AML-193 (cell line): Measurements from ENCODE around the gene SPATA22.
"Not testable (repeated sequence)": the region's sequence is repeated elsewhere in the genome, so short reads cannot be mapped to it uniquely, and the experiment has no call there.

Experiments used
- DNase-seq, 2 experiments: peaks; one replicate each; lab custom pipeline; 2025; lab: John Stamatoyannopoulos, UW

Gene SPATA22, protein sequence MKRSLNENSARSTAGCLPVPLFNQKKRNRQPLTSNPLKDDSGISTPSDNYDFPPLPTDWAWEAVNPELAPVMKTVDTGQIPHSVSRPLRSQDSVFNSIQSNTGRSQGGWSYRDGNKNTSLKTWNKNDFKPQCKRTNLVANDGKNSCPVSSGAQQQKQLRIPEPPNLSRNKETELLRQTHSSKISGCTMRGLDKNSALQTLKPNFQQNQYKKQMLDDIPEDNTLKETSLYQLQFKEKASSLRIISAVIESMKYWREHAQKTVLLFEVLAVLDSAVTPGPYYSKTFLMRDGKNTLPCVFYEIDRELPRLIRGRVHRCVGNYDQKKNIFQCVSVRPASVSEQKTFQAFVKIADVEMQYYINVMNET

DNA sequence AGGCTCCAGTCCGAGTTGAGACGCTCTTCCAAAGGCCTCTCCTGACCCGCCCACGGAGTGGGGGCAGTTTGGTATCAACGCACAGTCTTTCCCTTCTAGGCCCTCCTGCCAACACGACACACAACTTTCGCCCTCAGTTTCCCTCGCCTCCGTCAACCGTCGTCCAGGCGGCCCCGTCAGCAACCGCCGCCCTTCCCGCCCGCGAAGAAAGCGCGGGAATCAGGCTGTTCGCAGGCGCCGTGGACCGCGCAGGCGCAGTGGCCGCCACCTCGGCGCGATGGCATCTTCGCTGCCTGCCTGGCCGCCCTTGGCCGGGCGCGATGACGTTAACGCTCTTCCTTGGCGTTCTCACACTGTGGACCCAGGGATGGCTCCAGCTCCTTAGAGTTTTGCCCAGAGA is at the start of gene SPATA22:
SPATA22 (minus strand) TSS at position 221 of the 400 bp plus-strand sequence. CDS start 2,494 bp downstream, outside the sequence.
- DNase-seq = no peak

DNA sequence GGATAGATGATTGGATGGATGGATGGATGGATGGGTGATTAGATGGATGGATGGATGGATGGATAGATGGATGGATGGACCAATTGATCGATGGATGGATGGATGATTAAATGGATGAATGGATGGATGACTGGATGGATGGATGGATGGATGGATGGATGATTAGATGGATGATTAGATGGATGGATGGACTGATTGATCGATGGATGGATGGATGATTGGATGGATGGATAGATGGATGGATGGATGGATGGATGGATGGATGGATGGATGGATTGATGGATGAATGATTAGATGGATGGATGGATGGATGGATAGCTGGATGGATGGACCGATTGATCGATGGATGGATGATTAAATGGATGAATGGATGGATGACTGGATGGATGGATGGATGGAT is 47.9 kb upstream of the SPATA22 start:
- DNase-seq = not testable (repeated sequence)

DNA sequence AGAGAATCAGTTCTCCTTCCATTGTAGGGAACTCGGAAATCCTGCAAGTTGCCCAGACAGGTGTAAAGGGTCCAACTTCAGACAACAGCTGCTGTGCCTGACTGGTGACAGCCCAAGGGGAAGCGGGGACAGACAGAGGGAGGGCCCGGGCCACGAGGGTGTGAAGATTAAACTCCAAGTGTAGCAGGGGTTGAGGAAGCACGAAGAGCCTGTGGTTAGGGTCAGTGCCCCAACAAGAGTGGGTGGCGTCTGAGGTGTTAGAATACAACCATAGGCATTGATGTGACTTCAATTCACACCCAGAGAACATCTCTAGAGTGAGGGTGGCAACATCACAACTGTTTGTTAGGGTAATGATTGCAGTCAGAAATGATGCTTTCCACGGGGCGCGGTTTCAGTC is 43.3 kb upstream of the SPATA22 start:
- no peak for DNase-seq

DNA sequence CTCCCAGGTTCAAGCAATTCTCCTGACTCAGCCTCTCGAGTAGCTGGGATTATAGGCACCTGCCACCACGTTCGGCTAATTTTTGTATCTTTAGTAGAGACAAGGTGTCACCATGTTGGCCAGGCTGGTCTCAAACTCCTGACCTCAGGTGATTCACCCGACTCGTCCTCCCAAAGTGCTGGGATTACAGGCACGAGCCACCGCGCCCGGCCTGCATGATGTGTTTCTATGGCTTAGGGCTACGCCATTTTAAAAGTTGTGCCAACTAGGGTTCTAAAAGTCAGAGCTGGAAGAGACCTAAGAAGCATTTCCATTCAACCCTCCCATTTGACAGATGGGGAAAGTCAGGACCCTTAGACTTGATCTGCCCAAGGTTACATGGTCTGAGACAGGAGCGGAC is 42.5 kb upstream of the SPATA22 start:
- not testable (repeated sequence) for DNase-seq

DNA sequence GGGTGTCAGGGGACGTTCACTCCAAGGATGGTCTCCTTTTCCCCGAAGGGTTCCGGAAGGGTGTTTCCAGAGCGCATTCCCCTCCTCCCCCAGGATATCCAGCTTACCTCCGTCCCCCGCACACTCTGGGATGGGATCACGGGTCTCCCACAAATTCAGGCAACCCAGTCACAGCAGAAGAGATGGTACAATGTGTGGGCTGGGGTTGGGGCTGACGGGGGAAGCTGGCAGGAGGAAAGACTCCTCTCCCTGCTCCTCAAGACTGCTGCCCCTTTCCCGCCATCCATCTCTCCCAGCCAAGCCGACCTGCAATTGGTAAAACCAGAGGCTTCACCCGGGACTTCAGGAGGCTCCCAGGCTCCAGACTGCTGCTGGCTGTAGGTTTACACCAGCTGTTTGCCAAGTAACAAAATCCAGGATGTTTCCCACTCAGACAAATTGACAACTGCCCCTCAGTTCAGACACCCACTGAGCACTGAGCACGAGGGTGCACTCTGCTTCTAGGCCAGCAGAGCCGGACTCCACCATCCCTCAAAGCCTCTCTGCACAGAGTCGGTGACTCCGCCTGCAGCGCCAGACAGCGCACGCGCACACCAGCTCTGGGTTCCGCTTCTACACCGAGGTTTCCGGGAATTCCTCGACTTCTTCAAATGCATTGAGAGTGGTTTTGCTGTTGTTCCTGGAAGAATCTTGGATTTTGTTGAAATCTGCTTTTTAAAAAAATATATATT is 41.9 kb upstream of the SPATA22 start:
- DNase-seq = no peak

DNA sequence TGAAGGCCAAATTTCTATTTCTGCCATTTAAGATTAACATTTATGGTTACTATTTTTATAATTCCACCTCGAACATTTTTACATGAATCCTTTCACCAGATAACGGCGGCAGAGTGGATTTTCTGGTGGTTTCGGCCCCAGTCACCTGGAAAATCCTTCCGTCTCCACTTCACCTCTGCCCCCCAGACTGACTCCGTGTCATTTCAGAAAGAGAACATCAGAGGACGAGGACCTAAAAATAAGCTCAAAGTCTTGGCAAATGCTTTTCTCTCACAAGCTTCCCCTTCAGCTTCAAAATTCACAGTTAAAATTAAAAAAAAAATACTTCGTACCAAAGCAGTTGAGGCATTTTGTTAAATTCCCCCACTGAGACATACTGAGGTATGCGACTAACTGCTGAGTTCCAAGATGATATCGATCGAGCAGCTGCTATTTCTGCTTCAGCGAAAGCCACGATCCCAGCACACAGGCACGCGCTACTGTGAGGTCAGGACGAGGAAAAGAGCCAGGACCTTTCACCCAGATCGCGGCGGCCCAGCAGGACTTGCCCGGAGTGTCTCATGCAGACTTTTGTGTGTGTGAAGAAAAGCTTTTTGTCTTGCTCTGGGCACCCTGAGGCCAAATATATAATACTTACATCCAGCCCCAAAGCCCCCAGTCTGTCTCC is 41.0 kb upstream of the SPATA22 start:
- DNase-seq = no peak

DNA sequence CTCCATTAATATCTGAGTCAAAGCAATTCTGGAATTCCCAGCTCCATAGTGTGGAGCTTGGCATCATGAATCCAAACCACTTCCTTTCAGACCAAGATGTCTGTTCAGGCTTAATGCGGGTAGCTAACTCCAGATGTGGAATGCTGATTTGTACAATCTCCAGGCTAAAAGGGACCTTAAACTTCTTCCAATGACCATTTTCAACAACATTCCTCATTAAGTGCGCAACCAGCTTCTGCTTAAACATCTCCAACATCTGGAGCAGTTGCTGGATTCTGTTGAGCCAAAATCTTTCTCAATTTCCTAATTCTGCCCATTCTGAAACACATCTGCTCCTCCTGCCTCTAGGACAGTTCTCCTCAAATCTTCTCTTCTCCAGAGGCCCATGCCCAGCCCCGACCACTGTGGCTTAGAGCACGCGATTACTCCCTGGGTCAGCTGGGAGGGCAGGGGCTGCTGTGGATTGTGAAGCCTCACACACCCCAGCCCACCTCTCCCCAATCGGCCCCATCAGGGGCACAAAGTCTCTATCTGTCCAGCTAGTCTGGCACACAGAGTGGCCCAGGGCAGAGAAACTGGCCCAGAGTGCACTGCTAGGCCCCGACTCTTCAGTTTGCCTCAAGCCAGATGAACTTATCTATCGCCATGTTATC is 40.4 kb upstream of the SPATA22 start:
- no peak for DNase-seq

DNA sequence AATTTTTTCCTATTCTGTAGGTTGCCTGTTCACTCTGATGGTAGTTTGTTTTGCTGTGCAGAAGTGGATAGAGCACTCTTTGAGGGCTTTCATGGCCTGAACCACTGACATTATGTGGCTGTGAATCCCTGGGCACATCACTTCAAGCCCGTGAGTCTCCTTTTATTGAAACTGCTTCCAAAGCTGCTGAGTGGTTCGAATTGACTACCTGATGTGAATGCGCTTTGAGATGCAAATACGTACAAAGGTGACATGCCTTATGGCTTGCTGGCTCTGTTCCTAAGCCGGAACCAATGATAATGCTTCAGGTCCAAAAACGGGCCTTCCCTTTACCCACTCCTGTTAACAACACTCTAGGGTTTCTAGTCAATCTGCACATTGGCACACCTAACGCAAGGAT is 38.5 kb upstream of the SPATA22 start:
- no peak for DNase-seq

DNA sequence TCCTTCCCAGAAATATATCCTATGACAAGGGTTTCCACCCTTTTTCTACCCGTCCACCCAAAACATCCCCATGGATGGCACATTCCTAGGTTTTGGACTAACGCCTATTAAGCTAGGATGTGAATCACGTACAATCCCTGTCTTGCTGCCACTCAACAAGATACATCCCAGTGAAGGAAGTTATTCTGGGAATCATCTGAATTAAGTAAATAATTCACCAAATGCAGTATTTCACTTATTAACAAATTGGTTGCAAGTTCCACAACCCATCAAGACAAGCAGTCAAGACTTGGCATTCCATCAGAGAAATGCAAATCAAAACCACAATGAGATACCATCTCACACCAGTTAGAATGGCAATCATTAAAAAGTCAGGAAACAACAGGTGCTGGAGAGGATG is 36.2 kb upstream of the SPATA22 start:
- DNase-seq = no peak

DNA sequence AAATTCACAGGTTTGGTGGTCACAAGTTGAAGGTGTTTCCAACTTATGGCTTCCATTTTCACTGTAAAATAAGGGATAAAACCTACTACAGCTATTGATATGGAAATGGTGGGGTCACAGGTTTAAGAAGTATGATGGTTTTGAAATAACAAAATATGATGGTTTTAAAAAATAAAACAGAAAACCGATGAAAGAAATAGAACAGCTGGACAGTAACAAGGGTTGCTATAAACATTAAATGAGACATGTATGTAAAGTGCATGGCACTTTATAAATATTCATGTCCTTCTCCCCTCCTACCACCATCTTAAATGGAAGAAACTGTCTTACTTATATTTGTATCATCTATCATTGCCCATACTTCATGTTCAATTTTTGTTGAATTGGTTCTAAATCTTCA is 35.5 kb upstream of the SPATA22 start:
- DNase-seq = no peak

DNA sequence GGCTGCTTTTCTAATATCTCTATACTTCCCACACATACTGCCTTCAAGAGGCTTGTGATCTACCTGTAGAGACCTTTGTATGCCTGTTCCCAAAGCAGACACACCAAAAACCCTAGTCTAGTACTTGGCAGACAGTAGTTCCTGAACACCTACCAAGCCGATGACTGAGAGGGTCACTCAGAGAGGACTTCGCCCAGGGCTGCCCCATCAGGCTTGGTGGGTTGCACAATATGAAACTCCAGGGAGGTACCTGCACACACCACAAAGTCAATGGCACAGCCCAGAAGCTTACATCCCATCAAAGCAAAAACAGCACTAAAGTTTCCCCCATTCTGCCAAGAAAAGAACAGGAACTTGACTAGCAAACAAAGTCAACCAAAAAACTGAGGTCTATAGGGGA is 34.4 kb upstream of the SPATA22 start:
- no peak for DNase-seq

DNA sequence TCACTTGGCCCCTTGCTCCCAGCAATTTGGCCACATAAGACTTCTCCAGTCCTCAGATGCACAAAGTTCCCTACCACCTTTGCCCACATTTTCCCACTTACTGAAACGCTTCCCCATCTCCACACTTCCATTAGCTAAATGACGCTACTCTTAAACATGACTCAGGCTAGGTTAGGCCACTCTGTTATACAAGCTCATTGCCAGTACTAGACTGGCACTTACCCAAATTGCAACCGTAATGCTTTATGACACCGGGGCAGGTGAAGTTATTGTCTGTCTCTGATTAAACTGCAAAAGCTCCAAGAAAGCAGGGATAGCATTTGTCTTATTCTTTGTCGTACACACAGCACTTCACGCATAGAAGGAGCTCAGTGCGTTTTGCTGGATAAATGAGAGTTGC is 33.4 kb upstream of the SPATA22 start:
- no peak for DNase-seq

DNA sequence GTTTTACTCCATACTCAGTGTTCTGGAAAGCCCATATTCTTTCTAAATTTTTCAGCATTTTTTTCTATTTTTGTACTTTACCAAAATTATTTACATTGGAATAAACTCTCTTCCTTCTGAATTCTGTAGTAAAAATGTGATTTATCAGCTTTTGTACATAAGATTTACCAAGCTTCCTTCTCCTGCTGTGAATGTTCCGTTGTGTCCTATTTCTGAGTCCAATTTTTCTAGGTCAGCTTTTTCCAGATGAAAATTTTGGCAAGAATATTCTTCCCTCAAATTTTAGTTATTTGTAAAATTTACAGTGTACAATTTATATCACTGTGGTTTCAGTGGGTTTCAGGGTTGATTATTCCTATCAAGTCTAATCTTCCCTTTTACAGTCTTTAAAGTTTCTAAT is 31.7 kb upstream of the SPATA22 start:
- DNase-seq = no peak

DNA sequence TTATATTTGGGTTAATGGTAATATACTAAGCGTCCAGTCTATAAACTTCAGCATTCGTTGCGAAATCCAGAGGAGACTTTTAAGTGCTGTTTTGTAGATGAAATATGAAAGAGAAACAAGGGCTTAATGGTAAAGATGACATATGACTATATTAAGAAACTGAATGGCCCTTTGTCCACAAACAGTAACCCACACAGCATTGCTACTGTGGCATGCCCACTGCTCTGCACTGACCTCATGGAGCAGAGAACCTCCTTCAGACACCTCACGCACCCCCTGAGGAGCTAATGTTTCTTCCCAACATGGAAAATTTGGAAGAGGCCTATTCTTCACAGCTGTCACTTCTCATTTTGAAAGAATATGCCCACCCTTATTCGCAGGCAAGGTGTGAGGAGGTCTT is 30.8 kb upstream of the SPATA22 start:
- DNase-seq = no peak

DNA sequence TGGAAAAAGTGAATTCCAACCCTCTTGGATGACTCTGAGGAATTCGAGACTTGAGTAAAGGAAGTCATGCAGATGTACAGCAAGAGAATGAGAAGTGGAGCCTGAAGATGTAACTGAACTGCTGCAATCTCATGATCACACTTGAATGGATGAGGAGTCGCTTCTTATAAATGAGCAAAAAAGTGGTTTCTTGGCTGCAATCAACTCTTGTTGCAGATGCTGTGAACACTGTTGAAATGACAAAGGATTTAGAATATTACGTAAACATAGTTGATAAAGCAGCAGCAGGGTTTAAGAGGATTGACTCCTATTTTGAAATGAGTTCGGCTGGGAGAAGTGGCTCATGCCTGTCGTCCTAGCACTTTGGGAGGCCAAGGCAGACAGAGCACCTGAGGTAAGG is 29.7 kb upstream of the SPATA22 start:
- no peak for DNase-seq

DNA sequence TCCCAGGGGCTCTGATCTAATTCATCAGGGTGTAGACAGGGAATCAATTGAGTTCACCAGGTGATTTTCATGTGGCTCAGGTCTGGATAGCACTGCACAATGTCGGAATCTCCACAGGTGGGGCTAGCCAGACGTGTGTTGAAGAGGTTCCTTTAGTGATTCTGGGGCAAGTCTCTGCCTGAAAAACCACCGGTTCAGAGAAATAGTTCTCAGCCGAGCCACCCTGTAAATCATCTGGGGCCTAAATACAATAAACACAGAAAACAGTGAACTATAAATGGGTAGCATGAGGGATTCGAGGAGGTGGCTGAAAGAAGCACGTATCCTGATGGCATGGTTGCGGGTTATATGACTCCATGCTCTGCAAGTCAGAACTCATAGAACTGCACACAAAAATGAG is 25.5 kb upstream of the SPATA22 start:
- no peak for DNase-seq

DNA sequence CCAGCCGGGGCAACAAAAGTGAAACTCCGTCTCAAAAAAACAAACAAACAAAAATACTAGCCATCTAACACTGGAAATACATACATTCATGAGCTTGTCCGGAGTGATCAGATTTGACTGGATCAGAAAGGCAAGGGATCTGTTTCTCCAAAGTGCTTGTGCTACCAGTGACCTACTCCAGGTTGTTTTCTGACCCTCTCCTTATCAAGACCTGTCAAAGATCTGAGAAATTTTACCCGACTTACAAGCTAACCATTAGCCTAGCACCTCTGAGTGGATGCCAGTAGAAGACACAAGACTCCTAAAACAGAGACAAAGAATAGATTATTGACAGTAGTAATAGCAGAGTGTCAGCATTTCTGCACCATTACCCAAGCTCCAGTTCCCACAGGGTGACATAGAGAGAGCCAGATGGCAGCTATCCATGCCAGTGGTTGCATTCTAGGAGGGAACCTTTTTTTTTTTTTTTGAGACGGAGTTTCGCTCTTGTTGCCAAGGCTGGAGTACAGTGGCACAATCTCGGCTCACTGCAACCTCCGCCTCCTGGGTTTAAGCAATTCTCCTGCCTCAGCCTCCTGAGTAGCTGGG is 14.0 kb upstream of the SPATA22 start:
- no peak for DNase-seq

DNA sequence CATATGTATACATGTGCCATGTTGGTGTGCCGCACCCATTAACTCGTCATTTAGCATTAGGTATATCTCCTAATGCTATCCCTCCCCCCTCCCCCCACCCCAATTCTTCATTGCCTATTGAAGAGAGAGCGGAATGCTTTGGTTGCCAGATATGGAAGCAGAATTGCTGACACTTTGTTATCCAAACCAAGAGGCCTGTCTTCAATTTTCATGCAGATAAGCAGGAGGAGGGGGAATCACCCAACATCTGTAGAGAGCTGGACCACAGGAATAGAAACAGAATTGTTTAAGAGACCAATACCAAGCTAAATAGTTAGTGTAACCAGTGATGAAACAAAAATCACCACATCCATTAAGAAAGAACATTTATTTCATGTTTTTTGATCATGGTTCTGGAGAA is 11.2 kb upstream of the SPATA22 start:
- DNase-seq = no peak

DNA sequence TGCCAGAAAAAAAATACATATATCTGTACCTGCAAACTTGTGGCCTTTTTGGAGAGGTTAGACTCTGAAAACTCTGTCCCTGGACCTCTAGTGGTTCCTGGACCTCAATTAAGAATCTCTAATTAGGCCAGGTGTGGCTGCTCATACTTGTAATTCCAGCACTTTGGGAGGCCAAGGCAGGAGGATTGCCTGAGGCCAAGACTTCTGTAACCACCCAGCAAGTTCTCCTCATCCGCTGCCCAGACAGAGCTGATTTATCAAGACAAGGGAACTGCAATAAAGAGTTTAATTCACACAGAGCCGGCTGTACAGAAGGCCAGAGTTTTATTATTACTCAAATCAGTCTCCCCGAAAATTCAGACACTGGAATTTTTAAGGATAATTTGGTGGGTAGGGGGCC is 8.4 kb upstream of the SPATA22 start:
- DNase-seq = no peak

DNA sequence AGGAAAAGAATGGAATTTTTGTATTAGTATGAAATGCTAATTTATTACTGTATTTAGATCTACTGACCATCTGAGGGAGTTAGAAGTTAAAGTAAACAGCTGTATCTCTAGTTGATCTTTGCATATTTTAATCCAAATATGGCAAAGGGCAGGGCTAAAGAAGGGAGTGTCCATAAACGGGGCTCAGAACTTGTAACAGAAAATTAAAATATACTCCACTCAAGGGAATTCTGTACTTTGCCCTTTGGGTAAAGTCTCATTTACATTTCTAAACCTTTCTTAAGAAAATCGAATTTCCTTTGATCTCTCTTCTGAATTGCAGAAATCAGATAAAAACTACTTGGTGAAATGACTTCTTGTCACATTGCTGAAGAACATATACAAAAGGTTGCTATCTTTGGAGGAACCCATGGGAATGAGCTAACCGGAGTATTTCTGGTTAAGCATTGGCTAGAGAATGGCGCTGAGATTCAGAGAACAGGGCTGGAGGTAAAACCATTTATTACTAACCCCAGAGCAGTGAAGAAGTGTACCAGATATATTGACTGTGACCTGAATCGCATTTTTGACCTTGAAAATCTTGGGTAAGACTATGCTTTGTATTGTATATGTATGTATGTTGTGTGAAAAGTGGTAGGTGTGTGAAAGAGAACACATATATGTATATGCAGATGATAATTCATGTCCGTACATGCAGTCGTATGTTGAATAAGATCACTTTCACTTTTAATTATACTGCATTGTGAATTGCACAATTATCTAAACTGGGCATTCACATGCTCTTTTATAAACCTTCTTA is 4.4 kb upstream of the SPATA22 start, which contains the start of gene ASPA:
ASPA (plus strand) TSS at position 186 of the 799 bp plus-strand sequence; CDS start at position 349, 163 bp downstream.
- DNase-seq = no peak

DNA sequence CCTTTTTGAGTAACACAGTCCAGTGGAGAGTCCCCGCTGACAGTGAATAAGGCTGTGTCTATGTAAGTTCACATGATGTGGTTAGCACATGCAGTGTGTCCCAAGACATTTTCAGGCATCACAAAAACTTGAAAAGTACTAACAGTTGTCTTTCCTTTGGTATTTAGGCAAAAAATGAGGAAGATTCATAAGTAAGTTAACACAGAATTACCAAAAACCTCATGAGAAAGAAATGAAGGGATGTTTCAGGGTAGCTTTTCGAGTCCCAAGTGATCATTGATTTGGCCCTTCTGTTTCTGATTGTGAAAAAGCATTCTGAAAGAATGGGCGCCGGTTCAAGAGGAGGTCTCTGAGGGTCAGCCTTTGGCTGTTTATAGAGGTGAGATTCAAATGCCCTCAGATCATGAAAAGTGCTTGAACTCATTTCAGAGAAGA is 3.6 kb upstream of the SPATA22 start:
- DNase-seq = no peak
